ENCODE measurements around the gene NUDT3. TPM values are rescaled to one million over a fixed set of nuclear protein-coding genes. Genes with fewer than 3 reads are reported as not detected.
"Not testable (repeated sequence)": the region's sequence is repeated elsewhere in the genome, so short reads cannot be mapped to it uniquely, and the experiment has no call there.

The NUDT3 gene
- total RNA-seq, 1 donor from 2014 or later: 29.1 TPM

GRCh38 chr6:34247481-34248197 lies 144.8 kb downstream of the NUDT3 start:
- ATAC-seq (no peak), DNase-seq (peak; percentile 44)
- H3K4me1 ChIP-seq: peaks cover 38% of the 10 kb centered on the region
- TF ChIP-seq CTCF (IDR thresholded peaks at IDR 0.05): no peak
- no peaks in the 10 kb centered on the region for H3K9me3 ChIP-seq
- H3K4me3 ChIP-seq: peak overlapping the region; percentile 83
- H3K27ac ChIP-seq: peak overlapping the region; percentile 81
- intact Hi-C loops (cut with DNase I): no loop called here
- H3K36me3 ChIP-seq: peaks cover 6% of the 10 kb centered on the region
- no peaks in the 10 kb centered on the region for H3K27me3 ChIP-seq (ENCODE audit: low read depth)

GRCh38 chr6:34246563-34247391 lies 145.7 kb downstream of the NUDT3 start:
- TF ChIP-seq CTCF (IDR thresholded peaks at IDR 0.05): peak; percentile 23
- intact Hi-C loops (cut with DNase I): no loop called here
- DNase-seq (peak; percentile 39), ATAC-seq (no peak)
- peaks cover 14% of the 10 kb centered on the region for H3K36me3 ChIP-seq
- H3K4me3 ChIP-seq: no peak overlapping the region
- no peaks in the 10 kb centered on the region for H3K27me3 ChIP-seq (ENCODE audit: low read depth)
- H3K4me1 ChIP-seq: peaks cover 38% of the 10 kb centered on the region
- no peak overlapping the region for H3K27ac ChIP-seq
- no peaks in the 10 kb centered on the region for H3K9me3 ChIP-seq

- TF ChIP-seq CTCF (IDR thresholded peaks at IDR 0.05): no peak
These were observed 146.3 kb downstream of the NUDT3 start for GRCh38 chr6:34246249-34246562.

GRCh38 chr6:34245761-34246140 lies 146.7 kb downstream of the NUDT3 start:
- not testable (repeated sequence) for H3K27ac ChIP-seq, H3K4me3 ChIP-seq
- H3K4me1 ChIP-seq: peaks cover 38% of the 10 kb centered on the region

More at GRCh38 chr6:34246249-34246562, 146.3 kb downstream of the NUDT3 start:
- intact Hi-C loops (cut with DNase I): no loop called here
- no peak overlapping the region for H3K4me3 ChIP-seq
- no peaks in the 10 kb centered on the region for H3K9me3 ChIP-seq
- H3K27me3 ChIP-seq (ENCODE audit: low read depth): no peaks in the 10 kb centered on the region
- ATAC-seq (no peak), DNase-seq (no peak)
- H3K36me3 ChIP-seq: peaks cover 20% of the 10 kb centered on the region
- H3K27ac ChIP-seq: no peak overlapping the region
- H3K4me1 ChIP-seq: peaks cover 38% of the 10 kb centered on the region

GRCh38 chr6:34245032-34245760 lies 147.3 kb downstream of the NUDT3 start:
- Histone ChIP-seq H3K36me3 (peaks cover 26% of the 10 kb centered on the region), H3K4me1 (peaks cover 38% of the 10 kb centered on the region)
- peak; percentile 21 for DNase-seq
- H3K4me3 ChIP-seq; intact Hi-C loops (cut with DNase I); H3K27me3 ChIP-seq (ENCODE audit: low read depth); H3K27ac ChIP-seq; ATAC-seq; H3K9me3 ChIP-seq: not testable (repeated sequence)

More at GRCh38 chr6:34245761-34246140, 146.7 kb downstream of the NUDT3 start:
- H3K36me3 ChIP-seq: peaks cover 25% of the 10 kb centered on the region
- ATAC-seq; H3K27me3 ChIP-seq (ENCODE audit: low read depth); H3K9me3 ChIP-seq; intact Hi-C loops (cut with DNase I): not testable (repeated sequence)
- peak; percentile 5 for DNase-seq

Data from lower lobe of right lung (tissue), 2 donors.